Liver (tissue), 9 donors: ENCODE results near the gene WWC1. TPM values are rescaled to one million over a fixed set of nuclear protein-coding genes. Genes with fewer than 3 reads are reported as not detected.

Experiments used
- DNase-seq: peaks from one replicate; pipeline ENCODE4 v3.0.0-alpha.2; 2017; ENCODE audit warnings: low spot score
- H3K27ac ChIP-seq, 2 donors: one replicate each; pipeline ENCODE4 v1.7.0; 2013; ENCODE audit warnings: inconsistent platforms in 2 of 2, low read length in 2 of 2, control low read depth in 1 of 2, low read depth in 1 of 2, mild to moderate bottlenecking in 1 of 2
- H3K27me3 ChIP-seq, 4 donors: one replicate each; pipeline versions ENCODE4 v1.6.1 to v1.7.0; 2013; ENCODE audit warnings: low read length in 3 of 4, inconsistent platforms in 1 of 4, mild to moderate bottlenecking in 1 of 4, moderate library complexity in 1 of 4; ENCODE audit not compliant: control insufficient read depth in 4 of 4, insufficient read depth in 4 of 4
- H3K36me3 ChIP-seq, 4 donors: one replicate each; pipeline versions ENCODE4 v1.6.1 to v1.7.0; 2013; ENCODE audit warnings: low read length in 3 of 4, mild to moderate bottlenecking in 3 of 4, low read depth in 1 of 4, moderate library complexity in 1 of 4; ENCODE audit not compliant: control insufficient read depth in 4 of 4, insufficient read depth in 3 of 4
- H3K4me1 ChIP-seq, 4 donors: one replicate each; pipeline versions ENCODE4 v1.6.1 to v1.7.0; 2013; ENCODE audit warnings: low read length in 3 of 4, mild to moderate bottlenecking in 3 of 4, moderate library complexity in 1 of 4; ENCODE audit not compliant: control insufficient read depth in 4 of 4, insufficient read depth in 4 of 4
- H3K4me3 ChIP-seq, 3 donors: one replicate each; pipeline versions ENCODE4 v1.6.1 to v1.7.0; 2013; ENCODE audit warnings: low read length in 3 of 3, control low read depth in 1 of 3, low read depth in 1 of 3, mild to moderate bottlenecking in 1 of 3
- H3K9ac ChIP-seq, 2 donors: one replicate each; pipeline ENCODE4 v1.7.0; 2013; ENCODE audit warnings: low read length in 2 of 2, mild to moderate bottlenecking in 2 of 2, moderate library complexity in 2 of 2, control low read depth in 1 of 2, low read depth in 1 of 2
- H3K9me3 ChIP-seq, 4 donors: one replicate each; pipeline versions ENCODE4 v1.6.1 to v1.7.0; 2013; ENCODE audit warnings: low read length in 3 of 4; ENCODE audit not compliant: control insufficient read depth in 4 of 4
- EGR1 ChIP-seq, 2 donors: IDR thresholded peaks; 2 replicates each; pipeline ENCODE4 v1.6.1; 2016 to 2018; ENCODE audit warnings: antibody characterized with exemption in 2 of 2, low read depth in 2 of 2
- FOXA1 ChIP-seq: IDR thresholded peaks from 2 replicates; pipeline ENCODE4 v1.6.1; 2016; ENCODE audit warnings: antibody characterized with exemption
- FOXA2 ChIP-seq: IDR thresholded peaks from 2 replicates; pipeline ENCODE4 v1.6.1; 2016; ENCODE audit warnings: antibody characterized with exemption
- HNF4A ChIP-seq, 2 donors: conservative IDR thresholded peaks; 2 replicates each; pipeline ENCODE4 v1.6.1; 2016; ENCODE audit warnings: antibody characterized with exemption in 2 of 2, mild to moderate bottlenecking in 2 of 2
- MAX ChIP-seq: IDR thresholded peaks from 2 replicates; pipeline ENCODE4 v1.6.1; 2016; ENCODE audit warnings: antibody characterized with exemption
- NR2F2 ChIP-seq: IDR thresholded peaks from 2 replicates; pipeline ENCODE4 v1.6.1; 2016; ENCODE audit warnings: antibody characterized with exemption
- RXRA ChIP-seq, 2 donors: IDR thresholded peaks; 2 replicates each; pipeline ENCODE4 v1.6.1; 2017 to 2018; ENCODE audit warnings: antibody characterized with exemption in 2 of 2, mild to moderate bottlenecking in 1 of 2
- ZBTB33 ChIP-seq: IDR thresholded peaks from 2 replicates; pipeline ENCODE4 v1.6.1; 2016; ENCODE audit warnings: antibody characterized with exemption
- WGBS: extraction: QIAGEN DNeasy Blood & Tissue Kit; methylation state at CpG from one replicate; pipeline ENCODE4 v1.1.7; 2013; 5-methylcytosine and 5-hydroxymethylcytosine counted together
- polyA plus RNA-seq, 2 donors: library from polyadenylated mRNA; stranded (reverse) in 1 of 2; unstranded in 1 of 2; fragments of 200-250 nt in 1 of 2; fragments of >200 nt in 1 of 2; fragmentation: Nextera tagmentation in 1 of 2; extraction: Ambion mirVana in 1 of 2; gene quantifications; one replicate each; pipeline versions ENCODE4 v1.2.1 to v1.2.3, GENCODE V29; 2013 to 2015
- total RNA-seq, 2 donors: library from RNA; depleted of rRNA; stranded (reverse); fragments of >200 nt; gene quantifications; one replicate each; pipeline ENCODE4 v1.2.3, GENCODE V29; 2014
- TF ChIP-seq, protein P1 (sequence below): IDR thresholded peaks from 2 replicates; pipeline ENCODE4 v1.6.1; 2016; ENCODE audit warnings: antibody characterized with exemption, mild to moderate bottlenecking
- TF ChIP-seq, protein P2 (sequence below): IDR thresholded peaks from 2 replicates; pipeline ENCODE4 v1.6.1; 2016; ENCODE audit warnings: antibody characterized with exemption
- donor health status: healthy.
- donor health status: healthy.
- donor health status: healthy.
- donor health status: healthy.
- donor health status: healthy.

WWC1 gene
- total and polyA plus RNA-seq, 4 donors = 5.9 to 25.1 (median 14.8) TPM

GRCh38 chr5:168447808-168448207, 156.4 kb downstream of the WWC1 start:
- Histone ChIP-seq H3K9ac (no peak overlapping the region), H3K36me3 (peaks cover 4 to 51% (median 36%) of the 10 kb centered on the region in 4 donors), H3K4me3 (no peak overlapping the region), H3K9me3 (no peaks in the 10 kb centered on the region), H3K27ac (no peak overlapping the region), H3K27me3 (no peaks in the 10 kb centered on the region), H3K4me1 (no peaks in the 10 kb centered on the region)
- no peak for DNase-seq
- TF ChIP-seq, protein P1, sequence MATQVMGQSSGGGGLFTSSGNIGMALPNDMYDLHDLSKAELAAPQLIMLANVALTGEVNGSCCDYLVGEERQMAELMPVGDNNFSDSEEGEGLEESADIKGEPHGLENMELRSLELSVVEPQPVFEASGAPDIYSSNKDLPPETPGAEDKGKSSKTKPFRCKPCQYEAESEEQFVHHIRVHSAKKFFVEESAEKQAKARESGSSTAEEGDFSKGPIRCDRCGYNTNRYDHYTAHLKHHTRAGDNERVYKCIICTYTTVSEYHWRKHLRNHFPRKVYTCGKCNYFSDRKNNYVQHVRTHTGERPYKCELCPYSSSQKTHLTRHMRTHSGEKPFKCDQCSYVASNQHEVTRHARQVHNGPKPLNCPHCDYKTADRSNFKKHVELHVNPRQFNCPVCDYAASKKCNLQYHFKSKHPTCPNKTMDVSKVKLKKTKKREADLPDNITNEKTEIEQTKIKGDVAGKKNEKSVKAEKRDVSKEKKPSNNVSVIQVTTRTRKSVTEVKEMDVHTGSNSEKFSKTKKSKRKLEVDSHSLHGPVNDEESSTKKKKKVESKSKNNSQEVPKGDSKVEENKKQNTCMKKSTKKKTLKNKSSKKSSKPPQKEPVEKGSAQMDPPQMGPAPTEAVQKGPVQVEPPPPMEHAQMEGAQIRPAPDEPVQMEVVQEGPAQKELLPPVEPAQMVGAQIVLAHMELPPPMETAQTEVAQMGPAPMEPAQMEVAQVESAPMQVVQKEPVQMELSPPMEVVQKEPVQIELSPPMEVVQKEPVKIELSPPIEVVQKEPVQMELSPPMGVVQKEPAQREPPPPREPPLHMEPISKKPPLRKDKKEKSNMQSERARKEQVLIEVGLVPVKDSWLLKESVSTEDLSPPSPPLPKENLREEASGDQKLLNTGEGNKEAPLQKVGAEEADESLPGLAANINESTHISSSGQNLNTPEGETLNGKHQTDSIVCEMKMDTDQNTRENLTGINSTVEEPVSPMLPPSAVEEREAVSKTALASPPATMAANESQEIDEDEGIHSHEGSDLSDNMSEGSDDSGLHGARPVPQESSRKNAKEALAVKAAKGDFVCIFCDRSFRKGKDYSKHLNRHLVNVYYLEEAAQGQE = no peak
- TF ChIP-seq EGR1 (IDR thresholded peaks at IDR 0.05; ENCODE audit: low read depth in 2 of 2) (no peak), HNF4A (conservative IDR thresholded peaks at IDR 0.05) (no peak)
- 92% methylated on average over 4 of the region's 4 CpGs for WGBS

DNA sequence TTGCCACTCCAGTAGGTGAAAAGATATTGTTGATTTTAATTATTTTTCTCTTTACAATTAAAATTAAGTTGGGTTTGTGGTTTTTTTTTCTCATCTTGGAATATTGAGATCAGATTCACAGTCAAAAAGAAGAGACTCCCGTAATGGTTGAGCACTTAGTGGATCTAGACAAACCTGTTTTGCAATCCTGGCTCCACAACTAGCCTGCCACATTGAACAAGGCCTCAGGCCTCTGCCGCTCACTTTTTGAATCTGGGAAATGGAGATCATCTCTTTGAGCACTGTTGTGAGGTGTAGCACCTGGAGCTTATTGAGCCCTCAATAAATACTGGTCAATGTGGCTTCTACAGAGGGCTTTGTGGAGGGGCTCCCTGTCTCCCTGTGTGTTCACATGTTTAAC, 157.7 kb downstream of the WWC1 start:
- H3K9ac ChIP-seq = no peak overlapping the region
- H3K36me3 ChIP-seq = peaks cover 1 to 47% (median 27%) of the 10 kb centered on the region in 4 donors
- TF ChIP-seq ZBTB33 = no peak
- TF ChIP-seq, protein P2, sequence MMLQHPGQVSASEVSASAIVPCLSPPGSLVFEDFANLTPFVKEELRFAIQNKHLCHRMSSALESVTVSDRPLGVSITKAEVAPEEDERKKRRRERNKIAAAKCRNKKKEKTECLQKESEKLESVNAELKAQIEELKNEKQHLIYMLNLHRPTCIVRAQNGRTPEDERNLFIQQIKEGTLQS = no peak
- TF ChIP-seq FOXA2 = no peak
- no peak for TF ChIP-seq MAX
- TF ChIP-seq RXRA (IDR thresholded peaks at IDR 0.05) = no peak
- no peak for TF ChIP-seq HNF4A (conservative IDR thresholded peaks at IDR 0.05)
- no peak for TF ChIP-seq EGR1 (IDR thresholded peaks at IDR 0.05; ENCODE audit: low read depth in 2 of 2)
- TF ChIP-seq FOXA1 = no peak
- TF ChIP-seq NR2F2 = no peak
- TF ChIP-seq, protein P1 = no peak
- H3K9me3 ChIP-seq = no peaks in the 10 kb centered on the region
- H3K4me3 ChIP-seq = no peak overlapping the region
- no peak overlapping the region for H3K27ac ChIP-seq
- H3K4me1 ChIP-seq = no peaks in the 10 kb centered on the region
- DNase-seq = no peak
- 96% methylated on average over 2 of the region's 2 CpGs for WGBS
- H3K27me3 ChIP-seq = no peaks in the 10 kb centered on the region
